ENCODE measurements around the gene ST7.

The ST7 gene

GRCh38 chr7:117041822-117042221 is 88.5 kb downstream of the ST7 start:
- Histone ChIP-seq H3K36me3 (ENCODE audit: insufficient read depth, insufficient read length, low read length) (peaks cover 4% of the 10 kb centered on the region), H3K9ac (ENCODE audit: insufficient read length, low read depth) (no peak overlapping the region), H3K4me1 (ENCODE audit: insufficient read depth, insufficient read length) (no peaks in the 10 kb centered on the region), H3K9me3 (ENCODE audit: insufficient read depth, low read length) (no peaks in the 10 kb centered on the region), H3K4me3 (ENCODE audit: insufficient read length, low read depth) (no peak overlapping the region), H3K27me3 (ENCODE audit: insufficient read depth, insufficient read length) (no peaks in the 10 kb centered on the region)
- TF ChIP-seq YY1 (IDR thresholded peaks at IDR 0.05; ENCODE audit: insufficient read depth, insufficient read length) (no peak), ZNF274 (IDR thresholded peaks at IDR 0.05; ENCODE audit: low read depth, low read length) (no peak), SUZ12 (IDR thresholded peaks at IDR 0.05; ENCODE audit: extremely low read depth, insufficient read depth, insufficient read length) (no peak)
- DNase-seq (ENCODE audit: low read depth, low spot score), result no peak

GRCh38 chr7:117043108-117043825 is 90.0 kb downstream of the ST7 start:
- no peak for DNase-seq (ENCODE audit: low read depth, low spot score)
- no peaks in the 10 kb centered on the region for H3K4me1 ChIP-seq (ENCODE audit: insufficient read depth, insufficient read length)
- no peaks in the 10 kb centered on the region for H3K36me3 ChIP-seq (ENCODE audit: insufficient read depth, insufficient read length, low read length)
- no peak overlapping the region for H3K4me3 ChIP-seq (ENCODE audit: insufficient read length, low read depth)
- TF ChIP-seq YY1 (IDR thresholded peaks at IDR 0.05; ENCODE audit: insufficient read depth, insufficient read length) (no peak), ZNF274 (IDR thresholded peaks at IDR 0.05; ENCODE audit: low read depth, low read length) (no peak), SUZ12 (IDR thresholded peaks at IDR 0.05; ENCODE audit: extremely low read depth, insufficient read depth, insufficient read length) (no peak)
- no peak overlapping the region for H3K9ac ChIP-seq (ENCODE audit: insufficient read length, low read depth)
- no peaks in the 10 kb centered on the region for H3K9me3 ChIP-seq (ENCODE audit: insufficient read depth, low read length)
- H3K27me3 ChIP-seq (ENCODE audit: insufficient read depth, insufficient read length), result no peaks in the 10 kb centered on the region

GRCh38 chr7:117044664-117045063 is 91.4 kb downstream of the ST7 start:
- Histone ChIP-seq H3K9ac (ENCODE audit: insufficient read length, low read depth) (no peak overlapping the region), H3K27me3 (ENCODE audit: insufficient read depth, insufficient read length) (no peaks in the 10 kb centered on the region), H3K4me3 (ENCODE audit: insufficient read length, low read depth) (no peak overlapping the region), H3K36me3 (ENCODE audit: insufficient read depth, insufficient read length, low read length) (no peaks in the 10 kb centered on the region), H3K9me3 (ENCODE audit: insufficient read depth, low read length) (no peaks in the 10 kb centered on the region), H3K4me1 (ENCODE audit: insufficient read depth, insufficient read length) (no peaks in the 10 kb centered on the region)
- no peak for DNase-seq (ENCODE audit: low read depth, low spot score)
- no peak for TF ChIP-seq ZNF274 (IDR thresholded peaks at IDR 0.05; ENCODE audit: low read depth, low read length)
- TF ChIP-seq YY1 (IDR thresholded peaks at IDR 0.05; ENCODE audit: insufficient read depth, insufficient read length), result no peak
- TF ChIP-seq SUZ12 (IDR thresholded peaks at IDR 0.05; ENCODE audit: extremely low read depth, insufficient read depth, insufficient read length), result no peak

- no peaks in the 10 kb centered on the region for H3K4me1 ChIP-seq (ENCODE audit: insufficient read depth, insufficient read length)
- H3K27me3 ChIP-seq (ENCODE audit: insufficient read depth, insufficient read length), result no peaks in the 10 kb centered on the region
- no peak overlapping the region for H3K4me3 ChIP-seq (ENCODE audit: insufficient read length, low read depth)
- no peaks in the 10 kb centered on the region for H3K36me3 ChIP-seq (ENCODE audit: insufficient read depth, insufficient read length, low read length)
- TF ChIP-seq YY1 (IDR thresholded peaks at IDR 0.05; ENCODE audit: insufficient read depth, insufficient read length), result no peak
- no peak for TF ChIP-seq ZNF274 (IDR thresholded peaks at IDR 0.05; ENCODE audit: low read depth, low read length)
- TF ChIP-seq SUZ12 (IDR thresholded peaks at IDR 0.05; ENCODE audit: extremely low read depth, insufficient read depth, insufficient read length), result no peak
- no peaks in the 10 kb centered on the region for H3K9me3 ChIP-seq (ENCODE audit: insufficient read depth, low read length)
- H3K9ac ChIP-seq (ENCODE audit: insufficient read length, low read depth), result no peak overlapping the region
- no peak for DNase-seq (ENCODE audit: low read depth, low spot score)
Measured at GRCh38 chr7:117045927-117046710, 92.8 kb downstream of the ST7 start.

GRCh38 chr7:117047496-117047895 is 94.2 kb downstream of the ST7 start:
- Histone ChIP-seq H3K36me3 (ENCODE audit: insufficient read depth, insufficient read length, low read length) (no peaks in the 10 kb centered on the region), H3K4me1 (ENCODE audit: insufficient read depth, insufficient read length) (no peaks in the 10 kb centered on the region), H3K27me3 (ENCODE audit: insufficient read depth, insufficient read length) (no peaks in the 10 kb centered on the region), H3K4me3 (ENCODE audit: insufficient read length, low read depth) (no peak overlapping the region), H3K9ac (ENCODE audit: insufficient read length, low read depth) (no peak overlapping the region), H3K9me3 (ENCODE audit: insufficient read depth, low read length) (no peaks in the 10 kb centered on the region)
- no peak for DNase-seq (ENCODE audit: low read depth, low spot score)
- TF ChIP-seq SUZ12 (IDR thresholded peaks at IDR 0.05; ENCODE audit: extremely low read depth, insufficient read depth, insufficient read length) (no peak), YY1 (IDR thresholded peaks at IDR 0.05; ENCODE audit: insufficient read depth, insufficient read length) (no peak), ZNF274 (IDR thresholded peaks at IDR 0.05; ENCODE audit: low read depth, low read length) (no peak)

GRCh38 chr7:117048114-117048866 is 95.0 kb downstream of the ST7 start:
- Histone ChIP-seq H3K9ac (ENCODE audit: insufficient read length, low read depth) (no peak overlapping the region), H3K9me3 (ENCODE audit: insufficient read depth, low read length) (no peaks in the 10 kb centered on the region), H3K4me1 (ENCODE audit: insufficient read depth, insufficient read length) (no peaks in the 10 kb centered on the region), H3K27me3 (ENCODE audit: insufficient read depth, insufficient read length) (no peaks in the 10 kb centered on the region), H3K36me3 (ENCODE audit: insufficient read depth, insufficient read length, low read length) (no peaks in the 10 kb centered on the region), H3K4me3 (ENCODE audit: insufficient read length, low read depth) (no peak overlapping the region)
- TF ChIP-seq SUZ12 (IDR thresholded peaks at IDR 0.05; ENCODE audit: extremely low read depth, insufficient read depth, insufficient read length), result no peak
- DNase-seq (ENCODE audit: low read depth, low spot score), result no peak

- Histone ChIP-seq H3K4me1 (ENCODE audit: insufficient read depth, insufficient read length) (no peaks in the 10 kb centered on the region), H3K4me3 (ENCODE audit: insufficient read length, low read depth) (no peak overlapping the region), H3K9ac (ENCODE audit: insufficient read length, low read depth) (no peak overlapping the region), H3K9me3 (ENCODE audit: insufficient read depth, low read length) (no peaks in the 10 kb centered on the region), H3K27me3 (ENCODE audit: insufficient read depth, insufficient read length) (no peaks in the 10 kb centered on the region), H3K36me3 (ENCODE audit: insufficient read depth, insufficient read length, low read length) (no peaks in the 10 kb centered on the region)
- TF ChIP-seq YY1 (IDR thresholded peaks at IDR 0.05; ENCODE audit: insufficient read depth, insufficient read length), result no peak
- no peak for TF ChIP-seq SUZ12 (IDR thresholded peaks at IDR 0.05; ENCODE audit: extremely low read depth, insufficient read depth, insufficient read length)
- TF ChIP-seq ZNF274 (IDR thresholded peaks at IDR 0.05; ENCODE audit: low read depth, low read length), result no peak
- no peak for DNase-seq (ENCODE audit: low read depth, low spot score)
Measured at GRCh38 chr7:117048882-117049281, 95.6 kb downstream of the ST7 start.
